GM18951 (cell line): Measurements from ENCODE around the gene LY6G5C.

Experiments used
- POLR2A ChIP-seq: IDR thresholded peaks from 4 replicates; pipeline ENCODE4 v1.6.1; 2011; ENCODE audit warnings: mild to moderate bottlenecking; ENCODE audit not compliant: insufficient read length, insufficient read depth; ENCODE audit errors: extremely low read depth
- in situ Hi-C: fragments of 300-500 bp; cut with MboI; formaldehyde crosslinking; loops from one replicate; pipeline ENCODE4 v1.12.0; 2022; ENCODE audit warnings: low sequenced_read_pairs, mixed read lengths, inconsistent platforms; ENCODE audit not compliant: unreplicated experiment

The LY6G5C gene

GRCh38 chr6:31626952-31627351, 53.9 kb downstream of the LY6G5C start:
- no peak for TF ChIP-seq POLR2A
- in situ Hi-C loops, result no loop called here
